Measurements from ENCODE around the gene ADAMTS9. TPM values are rescaled to one million over a fixed set of nuclear protein-coding genes. Genes with fewer than 3 reads are reported as not detected.

The ADAMTS9 gene
- total and polyA plus RNA-seq, 11 donors: 11.3 to 74.4 (median 18.8) TPM

DNA sequence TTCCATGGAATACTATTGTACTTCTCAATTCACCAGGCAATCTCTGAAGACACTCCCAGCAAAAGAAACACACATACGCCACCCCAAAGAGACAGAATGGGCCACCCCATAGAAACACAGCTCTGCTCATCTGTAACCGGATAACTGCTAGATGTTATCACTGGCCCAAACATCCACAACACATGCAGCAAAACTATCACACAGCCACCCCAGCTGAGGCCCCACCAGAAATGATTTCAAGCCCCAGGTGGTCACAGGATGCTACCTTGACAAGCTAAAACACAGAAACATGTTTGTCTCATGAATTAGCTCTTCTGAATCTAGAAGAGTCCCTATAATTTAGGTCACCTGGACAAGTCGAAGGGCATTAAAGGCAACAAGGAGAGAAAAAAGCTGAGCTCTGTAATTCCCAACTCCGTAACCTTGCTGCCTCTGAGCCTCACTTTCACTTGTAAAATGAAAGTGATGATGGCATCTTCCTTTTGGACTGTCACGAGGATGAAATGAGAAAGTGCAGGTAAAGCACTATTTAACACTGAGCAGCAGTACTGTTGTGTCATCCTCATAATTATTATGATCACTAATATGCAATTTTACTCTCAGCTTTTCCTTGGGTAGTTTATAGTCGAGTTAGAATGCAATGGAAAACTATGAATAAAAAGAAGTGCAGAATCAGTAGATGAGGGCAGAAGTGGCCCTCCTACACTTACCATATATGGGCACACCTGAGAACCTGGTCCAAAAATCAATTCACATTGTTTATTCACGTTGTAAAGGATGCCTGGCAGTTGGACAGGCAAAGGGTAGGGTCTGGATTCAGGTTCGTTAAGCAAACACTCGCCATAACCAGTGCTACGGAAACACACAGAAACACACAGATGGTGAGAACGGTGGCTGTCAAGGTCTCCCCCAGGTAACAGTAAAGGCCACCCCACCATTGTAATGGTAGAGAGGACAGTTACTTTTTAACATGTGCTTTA, 38.6 kb downstream of the ADAMTS9 start:
- Histone ChIP-seq H3K27me3 (no peaks in the 10 kb centered on the region), H3K36me3 (peaks cover 0 to 78% (median 52%) of the 10 kb centered on the region in 9 donors), H3K4me1 (peaks cover 0 to 28% (median 15%) of the 10 kb centered on the region in 12 donors), H3K4me3 (no peak overlapping the region), H3K27ac (peak overlapping the region in 5 of 12 donors; percentile 19 to 72 (median 61)), H3K9me3 (no peaks in the 10 kb centered on the region)
- intact Hi-C loops (cut with DNase I): no loop called here
- TF ChIP-seq, protein P1, sequence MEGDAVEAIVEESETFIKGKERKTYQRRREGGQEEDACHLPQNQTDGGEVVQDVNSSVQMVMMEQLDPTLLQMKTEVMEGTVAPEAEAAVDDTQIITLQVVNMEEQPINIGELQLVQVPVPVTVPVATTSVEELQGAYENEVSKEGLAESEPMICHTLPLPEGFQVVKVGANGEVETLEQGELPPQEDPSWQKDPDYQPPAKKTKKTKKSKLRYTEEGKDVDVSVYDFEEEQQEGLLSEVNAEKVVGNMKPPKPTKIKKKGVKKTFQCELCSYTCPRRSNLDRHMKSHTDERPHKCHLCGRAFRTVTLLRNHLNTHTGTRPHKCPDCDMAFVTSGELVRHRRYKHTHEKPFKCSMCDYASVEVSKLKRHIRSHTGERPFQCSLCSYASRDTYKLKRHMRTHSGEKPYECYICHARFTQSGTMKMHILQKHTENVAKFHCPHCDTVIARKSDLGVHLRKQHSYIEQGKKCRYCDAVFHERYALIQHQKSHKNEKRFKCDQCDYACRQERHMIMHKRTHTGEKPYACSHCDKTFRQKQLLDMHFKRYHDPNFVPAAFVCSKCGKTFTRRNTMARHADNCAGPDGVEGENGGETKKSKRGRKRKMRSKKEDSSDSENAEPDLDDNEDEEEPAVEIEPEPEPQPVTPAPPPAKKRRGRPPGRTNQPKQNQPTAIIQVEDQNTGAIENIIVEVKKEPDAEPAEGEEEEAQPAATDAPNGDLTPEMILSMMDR (IDR thresholded peaks at IDR 0.05): no peak
- no peak for TF ChIP-seq POLR2A (IDR thresholded peaks at IDR 0.05)
- DNase-seq (no peak), ATAC-seq (no peak)
- WGBS, 4 donors: 82 to 86% (median 85%) methylated on average over 11 of the region's 11 CpGs

DNA sequence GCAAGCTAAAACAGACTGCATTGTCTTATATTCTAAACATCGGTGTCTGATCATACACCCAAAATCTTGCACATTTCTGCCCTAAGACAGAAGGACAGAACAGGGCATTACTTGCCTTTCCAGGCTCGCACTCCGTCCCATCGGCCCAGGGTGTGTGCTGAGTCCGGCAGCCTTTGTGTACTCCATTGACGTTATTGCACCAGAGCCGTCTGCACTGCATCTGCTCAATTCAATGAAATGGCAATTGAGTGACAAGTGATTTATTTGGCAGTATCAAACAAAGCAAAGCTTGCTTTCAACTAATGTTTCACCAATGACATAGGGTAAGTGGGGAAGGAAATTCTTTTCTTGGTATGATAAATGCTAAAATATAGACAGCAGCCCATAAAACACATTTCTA, 40.0 kb downstream of the ADAMTS9 start:
- peaks cover 0 to 68% (median 47%) of the 10 kb centered on the region in 9 donors for H3K36me3 ChIP-seq
- H3K9me3 ChIP-seq: no peaks in the 10 kb centered on the region
- 91 to 97% (median 94%) methylated on average over 7 of the region's 7 CpGs for WGBS, 4 donors
- no peak overlapping the region for H3K27ac ChIP-seq
- intact Hi-C loops (cut with DNase I): no loop called here
- H3K4me1 ChIP-seq: peaks cover 0 to 26% (median 15%) of the 10 kb centered on the region in 12 donors
- TF ChIP-seq, protein P1 (IDR thresholded peaks at IDR 0.05): no peak
- no peak for TF ChIP-seq POLR2A (IDR thresholded peaks at IDR 0.05)
- H3K27me3 ChIP-seq: no peaks in the 10 kb centered on the region
- DNase-seq (no peak), ATAC-seq (no peak)
- no peak overlapping the region for H3K4me3 ChIP-seq

DNA sequence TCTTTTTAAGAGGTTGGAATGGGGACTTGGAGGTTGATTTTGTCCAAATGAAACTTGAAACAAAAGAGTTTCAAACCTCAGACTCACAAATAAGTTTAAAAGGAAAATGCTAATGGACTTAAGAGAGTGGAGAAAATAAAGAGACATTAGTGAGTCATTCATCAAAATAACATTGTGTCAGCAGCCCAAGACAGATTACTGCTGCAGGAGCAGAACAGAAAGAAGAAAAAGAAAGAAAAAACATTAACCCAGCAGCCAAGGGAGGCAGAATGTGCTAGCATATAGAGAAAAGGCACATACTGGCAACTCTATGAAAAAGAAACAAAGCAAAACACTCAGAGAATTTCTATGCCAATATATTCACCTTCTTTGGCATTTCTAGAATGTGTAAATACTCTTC, 42.6 kb downstream of the ADAMTS9 start:
- TF ChIP-seq, protein P1 (IDR thresholded peaks at IDR 0.05): no peak
- no peak for TF ChIP-seq POLR2A (IDR thresholded peaks at IDR 0.05)
- no peak overlapping the region for H3K27ac ChIP-seq
- H3K36me3 ChIP-seq: peaks cover 0 to 79% (median 51%) of the 10 kb centered on the region in 9 donors
- DNase-seq (no peak), ATAC-seq (no peak)
- H3K9me3 ChIP-seq: no peaks in the 10 kb centered on the region
- H3K27me3 ChIP-seq: no peaks in the 10 kb centered on the region
- intact Hi-C loops (cut with DNase I): no loop called here
- peaks cover 0 to 6% (median 0%) of the 10 kb centered on the region in 12 donors for H3K4me1 ChIP-seq
- no peak overlapping the region for H3K4me3 ChIP-seq

DNA sequence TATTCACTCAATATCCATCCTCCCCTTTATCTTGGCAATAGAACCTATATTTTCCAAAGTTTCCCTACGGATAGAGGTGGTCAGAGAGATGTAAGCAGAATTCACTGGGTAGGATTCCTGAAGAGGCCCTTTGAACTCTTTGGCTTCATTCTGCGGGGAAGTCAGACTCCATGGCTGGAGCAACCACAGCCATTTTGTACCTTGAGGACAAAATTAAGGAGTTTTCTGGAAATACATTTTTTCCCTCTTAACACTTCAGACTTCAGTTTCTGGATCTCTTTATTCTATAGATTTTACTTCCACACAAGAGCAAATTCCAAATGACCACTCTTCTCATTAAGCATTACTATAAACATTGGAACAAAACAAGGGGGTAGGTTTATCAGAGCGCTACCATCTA, 43.3 kb downstream of the ADAMTS9 start:
- intact Hi-C loops (cut with DNase I): no loop called here
- peaks cover 0 to 75% (median 46%) of the 10 kb centered on the region in 9 donors for H3K36me3 ChIP-seq

More for the DNA sequence above, 43.3 kb downstream of the ADAMTS9 start:
- DNase-seq (no peak), ATAC-seq (no peak)
- WGBS, 4 donors: 96 to 98% (median 97%) methylated on average over 3 of the region's 3 CpGs
- H3K27me3 ChIP-seq: no peaks in the 10 kb centered on the region
- TF ChIP-seq, protein P1 (IDR thresholded peaks at IDR 0.05): no peak
- no peak for TF ChIP-seq POLR2A (IDR thresholded peaks at IDR 0.05)
- H3K4me3 ChIP-seq: no peak overlapping the region
- no peak overlapping the region for H3K27ac ChIP-seq
- H3K4me1 ChIP-seq: peaks cover 0 to under 1% (median 0%) of the 10 kb centered on the region in 12 donors
- no peaks in the 10 kb centered on the region for H3K9me3 ChIP-seq

All from heart left ventricle (tissue), 16 donors.